Measurements from ENCODE around the gene CTDSPL.

DNA sequence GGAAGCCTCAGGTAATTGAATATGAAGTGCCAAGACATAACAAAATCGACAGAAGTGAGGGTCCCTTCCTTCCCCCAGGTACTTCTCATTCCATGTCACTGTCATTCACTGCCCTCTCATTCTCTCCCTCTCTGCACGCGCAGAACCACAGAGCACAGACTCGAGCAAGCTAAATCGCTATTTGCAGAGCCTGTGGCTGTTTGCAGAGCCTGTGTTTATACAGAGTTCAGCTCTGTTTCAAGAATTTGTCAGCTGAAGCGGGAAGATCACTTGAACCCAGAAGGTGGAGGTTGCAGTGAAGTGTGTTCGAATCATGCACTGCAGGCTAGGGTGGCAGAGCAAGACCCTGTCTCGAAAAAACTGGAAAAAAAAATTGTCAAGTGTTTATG, 131.4 kb downstream of the CTDSPL start:
- TF ChIP-seq, protein P1, sequence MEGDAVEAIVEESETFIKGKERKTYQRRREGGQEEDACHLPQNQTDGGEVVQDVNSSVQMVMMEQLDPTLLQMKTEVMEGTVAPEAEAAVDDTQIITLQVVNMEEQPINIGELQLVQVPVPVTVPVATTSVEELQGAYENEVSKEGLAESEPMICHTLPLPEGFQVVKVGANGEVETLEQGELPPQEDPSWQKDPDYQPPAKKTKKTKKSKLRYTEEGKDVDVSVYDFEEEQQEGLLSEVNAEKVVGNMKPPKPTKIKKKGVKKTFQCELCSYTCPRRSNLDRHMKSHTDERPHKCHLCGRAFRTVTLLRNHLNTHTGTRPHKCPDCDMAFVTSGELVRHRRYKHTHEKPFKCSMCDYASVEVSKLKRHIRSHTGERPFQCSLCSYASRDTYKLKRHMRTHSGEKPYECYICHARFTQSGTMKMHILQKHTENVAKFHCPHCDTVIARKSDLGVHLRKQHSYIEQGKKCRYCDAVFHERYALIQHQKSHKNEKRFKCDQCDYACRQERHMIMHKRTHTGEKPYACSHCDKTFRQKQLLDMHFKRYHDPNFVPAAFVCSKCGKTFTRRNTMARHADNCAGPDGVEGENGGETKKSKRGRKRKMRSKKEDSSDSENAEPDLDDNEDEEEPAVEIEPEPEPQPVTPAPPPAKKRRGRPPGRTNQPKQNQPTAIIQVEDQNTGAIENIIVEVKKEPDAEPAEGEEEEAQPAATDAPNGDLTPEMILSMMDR (CRISPR knock-in tag; IDR thresholded peaks at IDR 0.05) = no peak
- TF ChIP-seq POLR2A (IDR thresholded peaks at IDR 0.05; ENCODE audit: insufficient read depth in 1 of 2, low read depth in 2 of 2, low read length in 2 of 2) (no peak), STAG1 (CRISPR knock-in tag; IDR thresholded peaks at IDR 0.05) (no peak), NCOA1 (CRISPR knock-in tag; IDR thresholded peaks at IDR 0.05) (no peak), ZFX (CRISPR knock-in tag; IDR thresholded peaks at IDR 0.05; ENCODE audit: low read depth) (no peak), SMAD3 (CRISPR knock-in tag; IDR thresholded peaks at IDR 0.05) (no peak), NFATC3 (CRISPR knock-in tag; IDR thresholded peaks at IDR 0.05) (no peak), ERF (CRISPR knock-in tag; IDR thresholded peaks at IDR 0.05) (no peak), HNF4A (CRISPR knock-in tag; IDR thresholded peaks at IDR 0.05) (no peak), MAZ (IDR thresholded peaks at IDR 0.05; ENCODE audit: borderline replicate concordance, low read depth, low read length) (no peak), MAZ (CRISPR knock-in tag; IDR thresholded peaks at IDR 0.05; ENCODE audit: low read depth) (no peak), FOXK2 (IDR thresholded peaks at IDR 0.05) (no peak)
- TF ChIP-seq, protein P2, sequence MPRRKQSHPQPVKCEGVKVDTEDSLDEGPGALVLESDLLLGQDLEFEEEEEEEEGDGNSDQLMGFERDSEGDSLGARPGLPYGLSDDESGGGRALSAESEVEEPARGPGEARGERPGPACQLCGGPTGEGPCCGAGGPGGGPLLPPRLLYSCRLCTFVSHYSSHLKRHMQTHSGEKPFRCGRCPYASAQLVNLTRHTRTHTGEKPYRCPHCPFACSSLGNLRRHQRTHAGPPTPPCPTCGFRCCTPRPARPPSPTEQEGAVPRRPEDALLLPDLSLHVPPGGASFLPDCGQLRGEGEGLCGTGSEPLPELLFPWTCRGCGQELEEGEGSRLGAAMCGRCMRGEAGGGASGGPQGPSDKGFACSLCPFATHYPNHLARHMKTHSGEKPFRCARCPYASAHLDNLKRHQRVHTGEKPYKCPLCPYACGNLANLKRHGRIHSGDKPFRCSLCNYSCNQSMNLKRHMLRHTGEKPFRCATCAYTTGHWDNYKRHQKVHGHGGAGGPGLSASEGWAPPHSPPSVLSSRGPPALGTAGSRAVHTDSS (CRISPR knock-in tag; conservative IDR thresholded peaks at IDR 0.05) = no peak
- TF ChIP-seq, protein P3, sequence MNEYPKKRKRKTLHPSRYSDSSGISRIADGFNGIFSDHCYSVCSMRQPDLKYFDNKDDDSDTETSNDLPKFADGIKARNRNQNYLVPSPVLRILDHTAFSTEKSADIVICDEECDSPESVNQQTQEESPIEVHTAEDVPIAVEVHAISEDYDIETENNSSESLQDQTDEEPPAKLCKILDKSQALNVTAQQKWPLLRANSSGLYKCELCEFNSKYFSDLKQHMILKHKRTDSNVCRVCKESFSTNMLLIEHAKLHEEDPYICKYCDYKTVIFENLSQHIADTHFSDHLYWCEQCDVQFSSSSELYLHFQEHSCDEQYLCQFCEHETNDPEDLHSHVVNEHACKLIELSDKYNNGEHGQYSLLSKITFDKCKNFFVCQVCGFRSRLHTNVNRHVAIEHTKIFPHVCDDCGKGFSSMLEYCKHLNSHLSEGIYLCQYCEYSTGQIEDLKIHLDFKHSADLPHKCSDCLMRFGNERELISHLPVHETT (CRISPR knock-in tag; conservative IDR thresholded peaks at IDR 0.05) = no peak

All from HepG2 (cell line).